ENCODE measurements around the gene NXNL1. TPM values are rescaled to one million over a fixed set of nuclear protein-coding genes. Genes with fewer than 3 reads are reported as not detected.

NXNL1 gene
- total and polyA plus RNA-seq, 2 of the 4 experiments (the other 2 are of a cell fraction) = not detected

DNA sequence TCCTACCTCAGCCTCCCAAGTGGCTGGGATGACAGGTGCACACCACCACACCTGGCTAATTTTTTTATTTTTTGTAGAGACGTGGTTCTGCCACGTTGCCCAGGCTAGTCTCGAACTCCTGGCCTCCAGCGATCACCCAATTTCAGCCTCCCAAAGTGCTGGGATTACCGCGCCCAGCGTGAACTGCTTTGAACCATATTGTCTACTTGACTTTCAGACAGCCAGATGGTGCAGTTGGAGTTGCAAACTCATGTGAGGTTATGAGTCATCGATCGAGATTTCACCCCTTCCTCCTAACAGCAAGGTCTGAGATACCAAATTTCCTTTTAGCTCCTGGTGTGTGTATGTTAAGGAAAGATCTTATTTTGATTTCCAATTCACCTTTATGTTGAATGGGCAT, 12.3 kb upstream of the NXNL1 start:
- H3K4me1 ChIP-seq (ENCODE audit: control insufficient read depth, insufficient read depth, low read length) = peaks cover 18% of the 10 kb centered on the region
- H4K5ac ChIP-seq (ENCODE audit: low read depth, low read length) = no peak overlapping the region
- H3K27me3 ChIP-seq (ENCODE audit: control insufficient read depth, insufficient read depth, low read length) = no peaks in the 10 kb centered on the region
- H3K9me1 ChIP-seq (ENCODE audit: insufficient read depth, low read length) = no peaks in the 10 kb centered on the region
- H3K14ac ChIP-seq (replicated peaks; ENCODE audit: low read depth, low read length) = peak overlapping the region; percentile 74; the same call in 1 of the 2 replicates
- H4K8ac ChIP-seq (ENCODE audit: low read depth in 2 of 2, low read length in 2 of 2) = peak overlapping the region in 1 of 2 experiments; percentile 36; a peak in 1 of 4 replicates
- ChIA-PET POLR2A (ENCODE audit: unreplicated experiment) (no interaction called here), CTCF (interaction anchor here (1.6 kb wide), 1 partner anchor 38 kb away, joined by 5 read pairs; the partner anchor contains the start of gene PGLS)
- no peak overlapping the region for H2BK20ac ChIP-seq (ENCODE audit: low read depth, low read length)
- peaks cover 9% of the 10 kb centered on the region; the same call in 1 of the 2 replicates for H4K20me1 ChIP-seq (ENCODE audit: insufficient read depth, low read length)
- H3K4me2 ChIP-seq (ENCODE audit: low read depth, low read length) = no peak overlapping the region; the same call in 1 of the 2 replicates
- no peak overlapping the region for H3K9ac ChIP-seq (ENCODE audit: low read depth, low read length)
- H2AK5ac ChIP-seq (ENCODE audit: low read depth, low read length) = no peak overlapping the region
- in situ Hi-C loops (cut with MboI; ENCODE audit: low sequenced_read_pairs) = no loop called here
- no peak overlapping the region for H3K27ac ChIP-seq (ENCODE audit: insufficient read depth, low read length)
- TF ChIP-seq RAD21 (IDR thresholded peaks at IDR 0.05; ENCODE audit: low read length) (0 out of 2 replicates have a peak, but pooled peaks have one; percentile 10), BHLHE40 (IDR thresholded peaks at IDR 0.05; ENCODE audit: low read depth, low read length) (peak; percentile 68; the same call in 1 of the 2 replicates), MAZ (IDR thresholded peaks at IDR 0.05; ENCODE audit: borderline replicate concordance, low read depth, low read length) (no peak), MXI1 (IDR thresholded peaks at IDR 0.05; ENCODE audit: borderline replicate concordance, low read depth, low read length) (0 out of 2 replicates have a peak, but pooled peaks have one; percentile 16), CEBPB (IDR thresholded peaks at IDR 0.05; ENCODE audit: low read depth, low read length) (peak; percentile 24; the same call in 1 of the 2 replicates), FOS (IDR thresholded peaks at IDR 0.05; ENCODE audit: low read depth, low read length) (peak; percentile 91)
- TF ChIP-seq, protein P1, sequence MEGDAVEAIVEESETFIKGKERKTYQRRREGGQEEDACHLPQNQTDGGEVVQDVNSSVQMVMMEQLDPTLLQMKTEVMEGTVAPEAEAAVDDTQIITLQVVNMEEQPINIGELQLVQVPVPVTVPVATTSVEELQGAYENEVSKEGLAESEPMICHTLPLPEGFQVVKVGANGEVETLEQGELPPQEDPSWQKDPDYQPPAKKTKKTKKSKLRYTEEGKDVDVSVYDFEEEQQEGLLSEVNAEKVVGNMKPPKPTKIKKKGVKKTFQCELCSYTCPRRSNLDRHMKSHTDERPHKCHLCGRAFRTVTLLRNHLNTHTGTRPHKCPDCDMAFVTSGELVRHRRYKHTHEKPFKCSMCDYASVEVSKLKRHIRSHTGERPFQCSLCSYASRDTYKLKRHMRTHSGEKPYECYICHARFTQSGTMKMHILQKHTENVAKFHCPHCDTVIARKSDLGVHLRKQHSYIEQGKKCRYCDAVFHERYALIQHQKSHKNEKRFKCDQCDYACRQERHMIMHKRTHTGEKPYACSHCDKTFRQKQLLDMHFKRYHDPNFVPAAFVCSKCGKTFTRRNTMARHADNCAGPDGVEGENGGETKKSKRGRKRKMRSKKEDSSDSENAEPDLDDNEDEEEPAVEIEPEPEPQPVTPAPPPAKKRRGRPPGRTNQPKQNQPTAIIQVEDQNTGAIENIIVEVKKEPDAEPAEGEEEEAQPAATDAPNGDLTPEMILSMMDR (conservative IDR thresholded peaks at IDR 0.05; ENCODE audit: low read depth, low read length) = no peak
- H3K4me3 ChIP-seq (ENCODE audit: insufficient read depth, low read depth, low read length) = no peak overlapping the region
- no peak overlapping the region for H2AFZ ChIP-seq (replicated peaks; ENCODE audit: low read length, poor library complexity)
- no TSS peak for BruUV-seq (replicated peaks)
- dilution Hi-C loops (cut with HindIII; ENCODE audit: low sequenced_read_pairs, unreplicated experiment) = no loop called here
- H3K4ac ChIP-seq (ENCODE audit: low read depth, low read length) = no peak overlapping the region
- H3K36me3 ChIP-seq (ENCODE audit: control insufficient read depth, insufficient read depth, low read length) = no peaks in the 10 kb centered on the region
- ATAC-seq (ENCODE audit: low read depth) = no peak
- H3K9me3 ChIP-seq (ENCODE audit: control insufficient read depth, insufficient read depth, low read length) = no peaks in the 10 kb centered on the region
- H2BK120ac ChIP-seq (ENCODE audit: low read depth, low read length) = no peak overlapping the region; the same call in 1 of the 2 replicates
- no peak overlapping the region for H3K23ac ChIP-seq (ENCODE audit: low read depth, low read length)
- H3K56ac ChIP-seq (ENCODE audit: extremely low read depth, insufficient read depth, low read length) = no peak overlapping the region
- H4K91ac ChIP-seq (ENCODE audit: insufficient read depth, low read depth, low read length) = no peak overlapping the region
- H3K18ac ChIP-seq (ENCODE audit: low read depth, low read length) = no peak overlapping the region
- peak; percentile 90 for DNase-seq
- intact Hi-C loops (cut with micrococcal nuclease) = no loop called here
- WGBS, 2 experiments (ENCODE audit: extremely low coverage in 2 of 2, insufficient read length in 1 of 2) = no CpG with 5 or more reads among the region's 9 CpGs
- peak overlapping the region; percentile 22 for H2AK9ac ChIP-seq (replicated peaks; ENCODE audit: low read depth, low read length, poor library complexity)
- H3K79me1 ChIP-seq (ENCODE audit: low read depth in 1 of 2, low read length in 2 of 2) = peaks cover 17 to 59% of the 10 kb centered on the region in 2 experiments
- no peak overlapping the region for H2BK5ac ChIP-seq (ENCODE audit: low read depth, low read length, poor library complexity, severe bottlenecking)
- peak overlapping the region; percentile 18; the same call in 1 of the 3 replicates for H2BK15ac ChIP-seq (ENCODE audit: low read depth, low read length)

Data from IMR-90 (cell line).